ENCODE data around the gene CFHR1.
"Not testable (repeated sequence)": the region's sequence is repeated elsewhere in the genome, so short reads cannot be mapped to it uniquely, and the experiment has no call there.

The CFHR1 gene

GRCh38 chr1:196819531-196819930, at the start of gene CFHR1:
Gene CFHR1, plus strand, starts transcription at chr1:196819731. Its CDS starts 114 bp downstream, at chr1:196819845.
- DNase-seq, result not testable (repeated sequence)

GRCh38 chr1:196769823-196770222, 49.7 kb upstream of the CFHR1 start:
- DNase-seq, result not testable (repeated sequence)

- no peak for DNase-seq
Measured at GRCh38 chr1:196773713-196774112, 45.8 kb upstream of the CFHR1 start.

- no peak for DNase-seq
Measured at GRCh38 chr1:196774175-196774574, 45.4 kb upstream of the CFHR1 start.

- no peak for DNase-seq
Measured at GRCh38 chr1:196774603-196775002, 44.9 kb upstream of the CFHR1 start, which contains the start of gene CFHR3. Gene CFHR3, plus strand, starts transcription at chr1:196774840. Its CDS starts 47 bp downstream, at chr1:196774887.

- DNase-seq, result no peak
Measured at GRCh38 chr1:196777603-196778002, 41.9 kb upstream of the CFHR1 start.

- no peak for DNase-seq
Measured at GRCh38 chr1:196779093-196779492, 40.4 kb upstream of the CFHR1 start.

GRCh38 chr1:196791252-196791651, 28.3 kb upstream of the CFHR1 start:
- DNase-seq, result not testable (repeated sequence)

- DNase-seq, result not testable (repeated sequence)
Measured at GRCh38 chr1:196794103-196794502, 25.4 kb upstream of the CFHR1 start.

GRCh38 chr1:196797891-196798290, 21.6 kb upstream of the CFHR1 start:
- no peak for DNase-seq

- DNase-seq, result not testable (repeated sequence)
Measured at GRCh38 chr1:196801920-196802319, 17.6 kb upstream of the CFHR1 start.

- DNase-seq, result no peak
Measured at GRCh38 chr1:196808529-196809235, 10.8 kb upstream of the CFHR1 start.

- DNase-seq, result not testable (repeated sequence)
Measured at GRCh38 chr1:196817442-196817841, 2.1 kb upstream of the CFHR1 start.

GRCh38 chr1:196827860-196828259, 8.3 kb downstream of the CFHR1 start:
- DNase-seq, result not testable (repeated sequence)

- not testable (repeated sequence) for DNase-seq
Measured at GRCh38 chr1:196849613-196850492, 30.3 kb downstream of the CFHR1 start.

GRCh38 chr1:196856053-196856452, 36.5 kb downstream of the CFHR1 start:
- DNase-seq, result no peak

GRCh38 chr1:196857188-196857587, 37.7 kb downstream of the CFHR1 start:
- DNase-seq, result no peak

- no peak for DNase-seq
Measured at GRCh38 chr1:196858811-196859210, 39.3 kb downstream of the CFHR1 start.

- no peak for DNase-seq
Measured at GRCh38 chr1:196860323-196860884, 40.9 kb downstream of the CFHR1 start.

- no peak for DNase-seq
Measured at GRCh38 chr1:196861429-196861828, 41.9 kb downstream of the CFHR1 start.

GRCh38 chr1:196866974-196867373, 47.4 kb downstream of the CFHR1 start:
- no peak for DNase-seq

- no peak for DNase-seq
Measured at GRCh38 chr1:196873385-196873784, 53.9 kb downstream of the CFHR1 start.

GRCh38 chr1:196875935-196876334, 56.4 kb downstream of the CFHR1 start:
- DNase-seq, result no peak
